ENCODE data around the gene RSBN1L.
A peak's percentile ranks its signal among the peaks of the same experiment; 100 is the strongest.
"Not testable (repeated sequence)": the region's sequence is repeated elsewhere in the genome, so short reads cannot be mapped to it uniquely, and the experiment has no call there.

The RSBN1L gene

DNA sequence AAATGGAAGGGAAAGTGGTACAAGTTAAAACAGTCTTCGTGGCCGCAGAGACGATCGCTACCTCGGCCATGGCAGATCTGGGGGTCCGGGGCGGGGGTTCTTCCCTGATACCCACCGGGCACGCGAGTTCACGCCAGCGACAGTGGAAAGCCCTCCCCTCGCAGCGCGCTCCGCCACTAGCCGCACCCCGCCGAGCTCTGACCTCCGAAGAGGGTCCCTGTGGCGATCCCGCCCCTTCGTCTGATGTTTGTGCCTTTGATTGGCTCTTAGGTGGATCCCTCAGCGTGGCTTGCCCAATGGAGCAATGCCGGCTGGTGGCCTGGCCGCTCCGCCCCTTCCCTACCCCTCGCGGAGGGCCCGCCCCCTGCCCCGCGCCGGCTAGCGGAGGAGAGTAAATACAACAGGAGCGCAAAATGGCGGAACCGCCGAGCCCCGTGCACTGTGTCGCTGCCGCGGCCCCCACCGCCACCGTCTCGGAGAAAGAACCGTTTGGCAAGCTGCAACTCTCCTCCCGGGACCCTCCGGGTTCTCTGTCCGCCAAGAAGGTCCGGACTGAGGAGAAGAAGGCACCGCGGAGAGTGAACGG, at the start of gene RSBN1L:
TSS of gene RSBN1L (plus strand) at position 403 of the 586 bp plus-strand sequence. CDS start at position 414, 11 bp downstream.
- DNase-seq = peak; percentile 96

DNA sequence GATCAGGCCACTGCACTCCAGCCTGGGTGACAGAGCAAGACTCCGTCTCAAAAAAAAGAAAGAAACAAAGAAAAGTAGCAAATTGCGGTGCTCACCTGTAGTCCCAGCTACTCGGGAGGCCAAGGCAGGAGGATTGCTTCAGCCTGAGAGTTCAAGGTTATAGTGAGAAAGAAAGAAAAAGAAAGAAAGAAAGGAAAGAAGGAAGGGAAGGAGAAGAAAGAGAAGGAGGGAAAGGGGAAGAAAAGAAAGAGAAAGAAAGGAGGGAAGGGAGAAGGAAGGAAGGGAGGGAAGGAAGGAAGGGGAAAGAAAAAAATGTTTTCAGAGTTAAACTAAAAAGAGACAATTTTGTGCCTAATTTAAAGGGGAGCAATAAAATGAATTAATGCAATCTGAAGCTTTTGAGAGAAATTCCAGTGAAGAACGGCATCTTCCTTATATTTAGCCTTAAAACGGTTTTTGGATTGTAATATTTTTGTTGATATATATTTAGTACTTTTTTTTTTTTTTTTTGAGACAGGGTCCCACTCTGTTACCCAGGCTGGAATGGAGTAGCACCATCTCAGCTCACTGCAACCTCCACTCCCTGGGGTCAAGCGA, 47.4 kb upstream of the RSBN1L start:
- DNase-seq = no peak

GRCh38 chr7:77649716-77650349, 46.4 kb upstream of the RSBN1L start:
- DNase-seq = no peak

- no peak for DNase-seq
Measured at GRCh38 chr7:77651575-77652162, 44.6 kb upstream of the RSBN1L start.

- DNase-seq = not testable (repeated sequence)
Measured at GRCh38 chr7:77652826-77653225, 43.4 kb upstream of the RSBN1L start.

- DNase-seq = no peak
Measured at GRCh38 chr7:77653572-77653971, 42.7 kb upstream of the RSBN1L start.

- no peak for DNase-seq
Measured at GRCh38 chr7:77655356-77655755, 40.9 kb upstream of the RSBN1L start.

DNA sequence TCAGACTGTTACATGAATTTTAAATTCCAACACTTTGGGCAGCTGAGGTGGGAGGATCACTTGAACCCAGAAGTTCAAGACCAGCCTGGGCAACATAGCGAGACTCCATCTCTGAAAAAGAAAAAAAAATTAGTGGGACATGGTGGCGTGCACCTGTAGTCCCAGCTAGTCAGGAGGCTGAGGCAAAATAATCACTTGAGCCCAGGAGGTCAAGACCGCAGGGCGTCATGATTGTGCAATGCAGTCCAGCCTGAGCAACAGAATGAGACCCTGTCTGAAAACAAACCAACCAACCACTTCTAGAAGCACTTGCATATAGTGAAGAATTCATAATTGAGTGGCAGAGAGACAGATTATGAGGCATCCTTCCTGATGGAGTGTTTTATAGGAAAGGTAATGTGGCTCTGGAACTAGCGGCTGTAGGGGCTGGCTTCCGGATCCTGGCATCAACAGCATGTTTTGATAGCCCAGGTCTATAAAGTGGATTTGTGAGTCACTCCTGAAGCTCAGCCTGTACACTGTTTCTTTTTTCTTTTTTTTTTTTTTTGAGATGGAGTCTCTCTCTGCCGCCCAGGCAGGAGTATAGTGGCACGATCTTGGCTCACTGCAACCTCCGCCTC, 40.3 kb upstream of the RSBN1L start:
- no peak for DNase-seq

DNA sequence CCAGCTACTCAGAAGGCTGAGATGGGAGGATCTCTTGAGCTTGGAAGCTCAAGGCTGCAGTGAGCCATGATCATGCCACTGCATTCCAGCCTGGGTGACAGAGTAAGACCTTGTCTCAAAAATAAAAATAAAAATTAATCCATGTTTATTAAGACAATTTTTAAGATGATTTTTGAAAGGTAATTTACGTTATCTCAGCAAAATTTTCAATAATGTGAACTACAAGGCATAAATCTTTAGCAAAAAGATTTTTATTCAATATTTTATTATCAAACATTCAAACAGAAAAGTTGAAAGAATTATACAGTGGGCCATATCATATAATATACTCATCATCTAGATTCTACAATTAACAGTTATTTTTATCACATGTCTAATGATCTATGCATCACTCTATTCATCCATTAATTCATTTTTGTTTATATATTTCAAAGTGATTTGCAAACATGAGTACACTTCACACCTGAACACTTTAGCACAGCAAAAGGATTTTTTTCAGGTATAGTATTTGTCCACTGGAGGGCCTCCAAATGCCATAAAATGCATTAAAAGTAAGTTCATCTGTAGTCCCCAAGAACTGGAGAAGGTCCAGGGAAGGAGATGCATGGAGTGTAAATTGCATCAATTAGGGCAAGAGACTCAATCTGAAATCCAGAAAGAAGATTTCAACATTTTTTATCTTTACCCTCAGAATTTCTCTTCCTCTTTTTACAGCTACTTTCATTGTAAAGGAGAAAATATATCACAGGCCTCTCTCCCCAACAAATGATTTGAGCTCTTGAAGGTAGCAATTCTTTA, 38.6 kb upstream of the RSBN1L start:
- no peak for DNase-seq

- no peak for DNase-seq
Measured at GRCh38 chr7:77658928-77659327, 37.3 kb upstream of the RSBN1L start.

DNA sequence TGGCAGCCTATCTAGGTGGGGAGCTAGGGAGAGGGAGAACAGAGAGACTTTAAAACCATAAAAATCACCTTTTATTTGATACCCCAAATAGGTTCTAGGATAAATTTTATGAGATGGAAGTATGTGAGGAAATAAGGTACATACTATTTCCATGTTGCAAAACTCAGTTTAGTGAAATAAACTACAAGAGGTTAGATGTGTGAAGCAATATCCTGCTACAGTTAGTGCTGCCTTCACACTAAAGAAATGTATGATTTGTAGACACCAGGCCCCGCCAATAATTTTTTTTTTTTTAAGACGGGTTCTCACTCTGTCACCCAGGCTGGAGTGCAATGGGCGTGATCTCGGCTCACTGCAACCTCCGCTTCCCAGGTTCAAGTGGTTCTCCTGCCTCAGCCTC, 34.4 kb upstream of the RSBN1L start:
- no peak for DNase-seq

DNA sequence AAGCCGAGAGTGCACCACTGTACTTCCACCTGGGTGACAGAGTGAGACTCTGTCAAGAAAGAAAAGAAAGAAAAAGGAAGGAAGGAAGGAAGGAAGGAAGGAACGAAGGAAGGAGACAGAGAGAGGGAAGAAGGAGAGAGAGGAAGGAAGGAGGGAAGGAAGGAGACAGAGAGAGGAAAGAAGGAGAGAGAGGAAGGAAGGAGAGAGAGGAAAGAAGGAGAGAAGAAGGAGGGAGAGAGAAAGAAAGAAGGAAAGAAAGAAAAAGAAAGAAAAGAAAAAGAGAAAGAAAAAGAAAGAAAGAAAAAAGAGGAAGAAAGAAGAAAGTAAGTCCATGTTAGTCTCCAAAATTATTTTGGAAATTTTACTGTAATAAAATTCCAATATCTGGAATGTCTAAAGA, 33.4 kb upstream of the RSBN1L start:
- no peak for DNase-seq

DNA sequence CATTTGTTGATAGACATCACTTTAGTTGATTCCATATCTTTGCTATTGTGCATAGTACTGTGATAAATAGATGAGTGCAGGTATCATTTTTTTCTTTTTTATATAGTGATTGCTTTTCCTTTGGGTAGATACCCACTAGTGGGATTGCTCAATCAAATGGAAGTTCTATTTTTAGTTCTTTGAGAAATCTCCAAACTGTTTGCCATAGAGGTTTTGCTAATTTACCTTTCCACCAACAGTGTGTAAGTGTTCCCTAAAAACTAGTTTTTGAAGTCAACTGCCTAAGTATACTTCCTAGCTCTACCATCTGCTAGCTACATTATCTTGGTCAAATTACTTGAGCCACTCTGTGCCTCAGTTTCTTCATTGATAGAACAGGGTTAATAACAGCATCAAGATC, 31.5 kb upstream of the RSBN1L start:
- DNase-seq = no peak

DNA sequence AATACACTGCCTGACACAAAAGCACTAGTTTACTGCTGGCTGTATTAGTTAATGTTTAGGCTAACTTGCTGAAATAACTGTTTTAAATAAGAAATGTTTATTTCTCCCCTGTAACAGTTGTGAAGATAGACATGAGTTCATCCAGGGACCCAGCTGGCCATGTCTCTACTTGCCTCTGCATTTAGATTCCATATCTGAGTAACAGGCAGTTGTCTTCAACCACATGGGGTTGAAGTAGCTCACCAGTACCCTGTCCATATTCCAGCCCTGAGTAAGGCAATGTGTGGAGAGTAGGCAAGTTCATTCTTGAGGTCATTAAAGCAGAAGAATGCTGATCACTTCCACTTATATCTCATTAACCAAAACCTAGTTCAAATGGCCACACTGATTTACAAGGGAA, 31.1 kb upstream of the RSBN1L start:
- DNase-seq = no peak

- no peak for DNase-seq
Measured at GRCh38 chr7:77667459-77668086, 28.7 kb upstream of the RSBN1L start.

- DNase-seq = no peak
Measured at GRCh38 chr7:77674878-77675277, 21.4 kb upstream of the RSBN1L start.

GRCh38 chr7:77679608-77680007, 16.7 kb upstream of the RSBN1L start:
- DNase-seq = no peak

DNA sequence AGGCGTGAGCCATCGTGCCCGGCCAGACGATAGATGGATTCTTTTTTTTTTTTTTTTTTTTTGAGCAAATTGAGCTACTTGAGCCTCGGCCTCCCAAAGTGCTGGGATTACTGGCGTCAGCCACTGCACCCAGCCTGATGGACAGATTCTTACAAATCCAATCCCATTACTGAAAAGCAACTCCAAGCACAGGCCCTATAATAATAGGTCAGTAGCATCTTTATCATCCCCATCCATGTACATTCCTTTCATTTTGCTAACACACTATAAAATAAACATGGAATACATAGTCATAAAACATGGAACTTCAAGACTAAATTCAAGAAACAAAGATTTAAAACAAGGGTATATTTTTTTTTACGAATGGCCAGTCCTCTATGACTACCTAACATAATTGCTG, 16.0 kb upstream of the RSBN1L start:
- DNase-seq = no peak

- DNase-seq = peak; percentile 67
Measured at GRCh38 chr7:77684030-77684429, 12.2 kb upstream of the RSBN1L start.

GRCh38 chr7:77685233-77685632, 11.0 kb upstream of the RSBN1L start:
- DNase-seq = no peak

- no peak for DNase-seq
Measured at GRCh38 chr7:77687100-77687746, 9.0 kb upstream of the RSBN1L start.

DNA sequence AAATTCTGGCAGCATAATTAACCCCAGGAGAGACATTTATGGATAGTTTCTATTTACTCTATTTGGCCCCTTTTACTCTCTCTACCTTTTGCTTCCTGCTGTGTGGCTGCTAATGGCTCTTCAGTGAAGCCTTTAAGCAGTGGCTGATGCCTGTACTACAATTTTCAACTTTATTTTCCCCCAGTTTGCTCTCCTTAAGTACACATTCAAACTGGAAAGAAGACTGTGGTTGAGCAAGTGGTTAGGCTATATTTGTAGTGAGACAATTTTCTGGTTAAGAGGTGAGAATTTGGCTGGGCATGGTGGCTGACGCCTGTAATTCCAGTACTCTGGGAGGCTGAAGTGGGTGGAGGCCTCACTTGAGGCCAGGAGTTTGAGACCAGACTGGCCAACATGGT, 8.5 kb upstream of the RSBN1L start:
- no peak for DNase-seq

All from T1000 (cell line).